OCI-LY1 (cell line): ENCODE results near the gene PACSIN1.

Source experiments
- EZH2 ChIP-seq: fragments of 200-600 bp; sonication (generic), shearing (Covaris generic); IDR thresholded peaks from 2 replicates; pipeline ENCODE4 v1.8.0; 2017; ENCODE audit warnings: borderline replicate concordance, mixed run types, mild to moderate bottlenecking, antibody characterized with exemption, low read length, moderate library complexity, mixed read lengths
- TF ChIP-seq, protein P1 (sequence below): fragments of 200-600 bp; sonication (generic), shearing (Covaris generic); IDR thresholded peaks from 2 replicates; pipeline ENCODE4 v1.5.1; 2017; ENCODE audit warnings: mild to moderate bottlenecking, antibody characterized with exemption, low read length, moderate library complexity, mixed read lengths

DNA sequence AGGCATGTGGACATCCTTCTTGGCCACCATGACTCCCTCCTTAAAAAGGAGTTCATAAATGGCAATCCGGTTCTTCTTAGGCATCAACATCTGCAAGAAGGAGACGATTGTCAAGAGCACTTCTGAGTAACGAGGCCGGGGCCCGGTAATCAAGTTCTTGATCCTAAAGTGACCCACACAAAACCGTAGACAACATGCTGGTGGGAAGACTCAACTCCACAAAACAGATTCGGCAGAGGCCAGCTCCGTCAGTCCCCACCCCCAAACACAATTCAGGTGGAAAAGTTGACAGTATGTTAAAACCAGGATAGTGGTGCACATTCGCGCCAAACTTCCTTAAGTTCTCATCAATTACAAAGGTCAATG lies 40.8 kb upstream of the PACSIN1 start:
- TF ChIP-seq EZH2, result no peak
- TF ChIP-seq, protein P1, sequence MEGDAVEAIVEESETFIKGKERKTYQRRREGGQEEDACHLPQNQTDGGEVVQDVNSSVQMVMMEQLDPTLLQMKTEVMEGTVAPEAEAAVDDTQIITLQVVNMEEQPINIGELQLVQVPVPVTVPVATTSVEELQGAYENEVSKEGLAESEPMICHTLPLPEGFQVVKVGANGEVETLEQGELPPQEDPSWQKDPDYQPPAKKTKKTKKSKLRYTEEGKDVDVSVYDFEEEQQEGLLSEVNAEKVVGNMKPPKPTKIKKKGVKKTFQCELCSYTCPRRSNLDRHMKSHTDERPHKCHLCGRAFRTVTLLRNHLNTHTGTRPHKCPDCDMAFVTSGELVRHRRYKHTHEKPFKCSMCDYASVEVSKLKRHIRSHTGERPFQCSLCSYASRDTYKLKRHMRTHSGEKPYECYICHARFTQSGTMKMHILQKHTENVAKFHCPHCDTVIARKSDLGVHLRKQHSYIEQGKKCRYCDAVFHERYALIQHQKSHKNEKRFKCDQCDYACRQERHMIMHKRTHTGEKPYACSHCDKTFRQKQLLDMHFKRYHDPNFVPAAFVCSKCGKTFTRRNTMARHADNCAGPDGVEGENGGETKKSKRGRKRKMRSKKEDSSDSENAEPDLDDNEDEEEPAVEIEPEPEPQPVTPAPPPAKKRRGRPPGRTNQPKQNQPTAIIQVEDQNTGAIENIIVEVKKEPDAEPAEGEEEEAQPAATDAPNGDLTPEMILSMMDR, result no peak
